ENCODE measurements around the gene NRAP. TPM values are rescaled to one million over a fixed set of nuclear protein-coding genes. Genes with fewer than 3 reads are reported as not detected.

The NRAP gene
- total RNA-seq, 1 experiment from 2014 or later, result not detected

- no peak for TF ChIP-seq CTCF (IDR thresholded peaks at IDR 0.05; ENCODE audit: unreplicated experiment)
- POLR2A ChIA-PET, result no interaction called here
- peak; percentile 11 for DNase-seq (ENCODE audit: unreplicated experiment)
- BruUV-seq (replicated peaks), result no TSS peak
- Mint-ChIP-seq H3K27me3 (ENCODE audit: insufficient read depth, unreplicated experiment) (peaks cover 99% of the 10 kb centered on the region), H3K4me3 (ENCODE audit: unreplicated experiment) (no peak overlapping the region), H3K4me1 (ENCODE audit: insufficient read depth, unreplicated experiment) (no peaks in the 10 kb centered on the region), H3K27ac (ENCODE audit: low read depth, unreplicated experiment) (no peak overlapping the region), H3K9me3 (ENCODE audit: unreplicated experiment) (no peaks in the 10 kb centered on the region), H3K36me3 (ENCODE audit: insufficient read depth, unreplicated experiment) (peaks cover 5% of the 10 kb centered on the region)
- intact Hi-C loops (cut with micrococcal nuclease), result no loop called here
- CTCF ChIA-PET, result no interaction called here
Observed at GRCh38 chr10:113644185-113645120, 19.4 kb downstream of the NRAP start.

- ChIA-PET POLR2A (no interaction called here), CTCF (no interaction called here)
- peaks cover 5% of the 10 kb centered on the region for H3K36me3 Mint-ChIP-seq (ENCODE audit: insufficient read depth, unreplicated experiment)
- no peak for TF ChIP-seq CTCF (IDR thresholded peaks at IDR 0.05; ENCODE audit: unreplicated experiment)
- intact Hi-C loops (cut with micrococcal nuclease), result no loop called here
- H3K4me3 Mint-ChIP-seq (ENCODE audit: unreplicated experiment), result no peak overlapping the region
- H3K27me3 Mint-ChIP-seq (ENCODE audit: insufficient read depth, unreplicated experiment), result peaks cover 99% of the 10 kb centered on the region
- no TSS peak for BruUV-seq (replicated peaks)
- H3K4me1 Mint-ChIP-seq (ENCODE audit: insufficient read depth, unreplicated experiment), result no peaks in the 10 kb centered on the region
- DNase-seq (ENCODE audit: unreplicated experiment), result no peak
- H3K9me3 Mint-ChIP-seq (ENCODE audit: unreplicated experiment), result no peaks in the 10 kb centered on the region
- no peak overlapping the region for H3K27ac Mint-ChIP-seq (ENCODE audit: low read depth, unreplicated experiment)
Observed at GRCh38 chr10:113643183-113643582, 20.7 kb downstream of the NRAP start.

GRCh38 chr10:113641702-113642101 is 22.1 kb downstream of the NRAP start:
- BruUV-seq (replicated peaks), result no TSS peak
- H3K4me3 Mint-ChIP-seq (ENCODE audit: unreplicated experiment), result no peak overlapping the region
- TF ChIP-seq CTCF (IDR thresholded peaks at IDR 0.05; ENCODE audit: unreplicated experiment), result no peak
- H3K36me3 Mint-ChIP-seq (ENCODE audit: insufficient read depth, unreplicated experiment), result peaks cover 5% of the 10 kb centered on the region
- H3K4me1 Mint-ChIP-seq (ENCODE audit: insufficient read depth, unreplicated experiment), result no peaks in the 10 kb centered on the region
- DNase-seq (ENCODE audit: unreplicated experiment), result no peak
- CTCF ChIA-PET, result no interaction called here
- H3K27me3 Mint-ChIP-seq (ENCODE audit: insufficient read depth, unreplicated experiment), result peaks cover 84% of the 10 kb centered on the region
- intact Hi-C loops (cut with micrococcal nuclease), result no loop called here
- no peak overlapping the region for H3K27ac Mint-ChIP-seq (ENCODE audit: low read depth, unreplicated experiment)
- H3K9me3 Mint-ChIP-seq (ENCODE audit: unreplicated experiment), result no peaks in the 10 kb centered on the region
- POLR2A ChIA-PET, result interaction anchor here (0.7 kb wide), 1 partner anchor 1007 kb away, joined by 3 read pairs; no protein-coding TSS in a partner anchor

GRCh38 chr10:113639966-113640365 is 23.9 kb downstream of the NRAP start:
- DNase-seq (ENCODE audit: unreplicated experiment), result no peak
- Mint-ChIP-seq H3K27ac (ENCODE audit: low read depth, unreplicated experiment) (no peak overlapping the region), H3K9me3 (ENCODE audit: unreplicated experiment) (no peaks in the 10 kb centered on the region), H3K36me3 (ENCODE audit: insufficient read depth, unreplicated experiment) (peaks cover 5% of the 10 kb centered on the region), H3K27me3 (ENCODE audit: insufficient read depth, unreplicated experiment) (peaks cover 77% of the 10 kb centered on the region), H3K4me1 (ENCODE audit: insufficient read depth, unreplicated experiment) (no peaks in the 10 kb centered on the region), H3K4me3 (ENCODE audit: unreplicated experiment) (no peak overlapping the region)
- BruUV-seq (replicated peaks), result no TSS peak
- intact Hi-C loops (cut with micrococcal nuclease), result no loop called here
- TF ChIP-seq CTCF (IDR thresholded peaks at IDR 0.05; ENCODE audit: unreplicated experiment), result no peak
- CTCF ChIA-PET, result no interaction called here
- POLR2A ChIA-PET, result interaction anchor here (1.2 kb wide), 1 partner anchor 41 kb away, joined by 4 read pairs; no protein-coding TSS in a partner anchor

All from MCF 10A (cell line).